Fibroblast of pulmonary artery (primary cell): ENCODE measurements around the gene TAGLN2.

ENCODE experiments used
- DNase-seq: peaks from one replicate; pipeline ENCODE4 v3.0.0-alpha.2; 2010; ENCODE audit warnings: low read depth
- H3K4me3 ChIP-seq: replicated peaks from 2 replicates; pipeline ENCODE4 v1.5.1; 2011; ENCODE audit warnings: low read depth, mild to moderate bottlenecking, control low read depth, low read length, moderate library complexity
- TF ChIP-seq, protein P1 (sequence below): IDR thresholded peaks from 2 replicates; pipeline ENCODE4 v1.5.1; 2011; ENCODE audit warnings: mild to moderate bottlenecking, control low read depth, low read length, inconsistent platforms; ENCODE audit errors: missing control alignments

TAGLN2 gene

DNA sequence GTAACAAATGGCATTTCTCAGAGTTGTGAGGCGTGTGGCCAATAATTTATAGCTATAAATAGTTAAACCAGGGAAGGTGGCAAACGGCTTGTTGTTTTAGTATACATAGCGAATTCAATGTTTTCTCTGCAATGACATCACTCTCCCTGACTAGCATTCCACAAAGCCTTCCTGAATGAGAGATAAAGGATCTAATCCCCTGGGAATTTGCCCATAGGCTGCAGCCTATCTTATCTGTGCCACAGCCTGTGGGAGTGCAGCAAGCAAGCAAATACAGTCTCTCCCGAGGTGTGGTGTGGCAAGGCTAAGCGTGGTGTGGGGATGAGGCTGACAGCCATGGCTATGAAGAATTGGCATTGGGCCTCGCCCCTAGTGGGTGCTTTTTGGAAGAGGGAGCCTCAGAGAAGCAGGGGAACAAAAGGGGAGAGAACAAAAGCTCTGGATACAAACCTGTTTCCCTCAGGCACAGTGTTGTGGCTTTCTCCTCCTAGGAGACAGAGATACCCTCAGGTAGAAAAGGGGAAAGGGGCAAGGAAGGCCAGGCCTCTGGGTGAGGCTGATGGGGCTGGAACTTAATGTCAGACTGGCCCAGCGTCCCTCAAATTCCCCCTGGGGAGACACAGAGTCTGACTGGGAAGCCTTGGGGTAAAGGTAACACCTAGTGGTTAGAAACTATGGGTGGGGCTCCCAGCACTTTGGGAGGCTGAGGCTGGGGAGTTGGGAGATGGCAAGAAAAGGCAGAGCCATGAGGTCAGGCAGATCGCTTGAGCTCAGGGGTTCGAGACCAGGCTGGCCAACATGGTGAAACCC, 8.9 kb downstream of the TAGLN2 start:
- no peak overlapping the region for H3K4me3 ChIP-seq
- DNase-seq, result peak; percentile 91

DNA sequence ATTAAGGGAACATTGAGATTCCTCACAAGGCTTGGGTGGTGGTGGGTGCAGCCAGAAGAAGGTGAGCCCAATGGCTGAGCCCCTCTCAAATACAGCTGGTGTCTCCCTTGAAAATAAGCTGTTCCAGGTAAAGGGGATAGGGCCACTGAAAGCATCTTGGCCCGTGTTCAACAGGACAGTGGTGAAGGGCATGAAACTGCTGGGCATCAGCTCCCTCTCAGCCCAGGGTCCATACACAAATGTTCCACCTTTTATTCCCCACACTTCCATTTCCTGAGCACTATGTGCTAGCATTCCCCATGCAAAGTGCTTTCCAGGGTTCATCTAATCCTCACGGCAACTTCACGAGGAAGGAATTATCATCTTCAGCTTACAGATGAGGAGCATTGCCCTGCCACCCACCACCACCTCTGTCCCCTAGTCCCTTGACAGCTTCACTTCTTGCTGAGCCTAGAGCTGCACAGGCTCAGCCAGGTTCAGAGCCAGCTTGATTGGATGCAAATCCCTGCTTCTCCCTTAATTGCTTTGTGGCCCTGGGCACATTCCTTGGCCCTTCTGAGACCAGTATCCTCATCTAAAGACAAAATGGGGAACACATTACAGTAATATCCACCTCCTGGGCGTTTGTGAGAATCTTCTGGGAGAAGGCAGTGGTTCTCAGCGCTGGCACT, 9.6 kb downstream of the TAGLN2 start:
- H3K4me3 ChIP-seq, result no peak overlapping the region
- TF ChIP-seq, protein P1, sequence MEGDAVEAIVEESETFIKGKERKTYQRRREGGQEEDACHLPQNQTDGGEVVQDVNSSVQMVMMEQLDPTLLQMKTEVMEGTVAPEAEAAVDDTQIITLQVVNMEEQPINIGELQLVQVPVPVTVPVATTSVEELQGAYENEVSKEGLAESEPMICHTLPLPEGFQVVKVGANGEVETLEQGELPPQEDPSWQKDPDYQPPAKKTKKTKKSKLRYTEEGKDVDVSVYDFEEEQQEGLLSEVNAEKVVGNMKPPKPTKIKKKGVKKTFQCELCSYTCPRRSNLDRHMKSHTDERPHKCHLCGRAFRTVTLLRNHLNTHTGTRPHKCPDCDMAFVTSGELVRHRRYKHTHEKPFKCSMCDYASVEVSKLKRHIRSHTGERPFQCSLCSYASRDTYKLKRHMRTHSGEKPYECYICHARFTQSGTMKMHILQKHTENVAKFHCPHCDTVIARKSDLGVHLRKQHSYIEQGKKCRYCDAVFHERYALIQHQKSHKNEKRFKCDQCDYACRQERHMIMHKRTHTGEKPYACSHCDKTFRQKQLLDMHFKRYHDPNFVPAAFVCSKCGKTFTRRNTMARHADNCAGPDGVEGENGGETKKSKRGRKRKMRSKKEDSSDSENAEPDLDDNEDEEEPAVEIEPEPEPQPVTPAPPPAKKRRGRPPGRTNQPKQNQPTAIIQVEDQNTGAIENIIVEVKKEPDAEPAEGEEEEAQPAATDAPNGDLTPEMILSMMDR, result no peak
- DNase-seq, result no peak

More for the DNA sequence above, 8.9 kb downstream of the TAGLN2 start:
- TF ChIP-seq, protein P1, result no peak

DNA sequence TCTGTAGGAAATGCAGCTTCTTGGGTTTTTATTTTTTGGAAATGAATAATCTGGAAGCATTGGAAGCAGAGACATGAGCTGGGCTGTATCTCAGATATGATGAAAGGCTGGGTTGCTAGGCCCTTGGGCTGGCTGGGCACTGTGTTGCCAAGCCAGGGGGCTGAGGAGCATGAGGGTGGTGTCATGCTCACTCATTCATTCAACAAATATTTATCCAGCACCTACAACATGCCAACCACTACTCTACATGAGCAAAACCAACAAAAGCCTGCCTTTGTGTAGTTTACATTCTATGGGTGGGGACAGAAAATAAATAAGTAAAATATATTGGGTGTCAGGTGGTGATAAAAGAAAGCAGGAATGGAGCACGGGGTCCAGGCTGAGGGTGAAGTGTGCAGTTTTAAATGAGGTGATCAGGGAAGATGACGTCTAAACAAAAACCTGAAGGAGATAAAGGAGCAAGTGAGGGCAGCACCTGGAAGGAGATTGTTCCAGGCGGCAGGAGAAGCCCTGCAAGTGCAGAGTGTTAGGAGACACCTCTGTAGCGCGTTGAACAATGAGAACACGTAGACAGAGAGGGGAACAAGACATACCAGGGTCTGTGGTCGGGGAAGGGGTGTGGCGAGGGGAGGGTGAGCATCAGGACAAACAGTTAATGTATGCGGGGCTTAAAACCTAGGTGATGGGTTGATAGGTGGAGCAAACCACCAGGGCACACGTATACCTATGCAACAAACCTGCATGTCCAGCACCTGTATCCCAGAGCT, 10.9 kb downstream of the TAGLN2 start:
- DNase-seq, result no peak
- TF ChIP-seq, protein P1, result no peak
- no peak overlapping the region for H3K4me3 ChIP-seq

DNA sequence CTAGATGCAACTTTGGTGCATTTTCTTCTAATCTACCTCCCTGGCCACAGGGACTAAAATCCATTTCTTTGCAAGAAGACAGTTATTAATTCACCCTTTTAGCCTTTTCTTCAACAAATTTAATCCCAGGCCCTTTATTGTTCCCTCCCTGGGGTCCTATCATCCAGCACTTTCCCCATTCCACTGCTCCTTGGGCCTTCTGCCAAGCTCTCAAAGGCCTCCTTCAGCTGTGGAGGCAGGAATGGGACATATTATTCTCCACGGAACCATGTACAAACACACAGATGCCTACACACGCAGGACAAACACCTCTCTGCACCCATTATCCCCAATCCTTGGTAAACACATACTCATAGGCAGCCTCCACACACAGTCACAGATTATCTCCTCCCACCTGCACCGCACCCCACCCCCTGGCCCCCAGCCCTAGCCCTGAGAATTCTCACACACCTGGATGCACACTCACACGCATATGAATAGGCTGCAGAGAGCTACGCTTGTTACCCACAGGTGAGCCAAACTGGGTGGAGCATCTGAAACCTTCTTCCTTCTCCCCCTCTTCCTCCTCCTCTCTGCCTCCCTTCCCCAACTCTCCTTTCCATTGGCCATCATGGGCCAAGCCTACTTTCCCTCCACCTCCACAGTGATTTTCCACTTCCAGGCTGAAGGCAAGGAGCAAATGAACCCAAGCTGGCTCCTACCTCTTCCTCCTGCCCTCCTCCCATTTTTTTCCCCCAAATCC, 11.7 kb downstream of the TAGLN2 start:
- TF ChIP-seq, protein P1, result no peak
- H3K4me3 ChIP-seq, result no peak overlapping the region
- DNase-seq, result no peak

DNA sequence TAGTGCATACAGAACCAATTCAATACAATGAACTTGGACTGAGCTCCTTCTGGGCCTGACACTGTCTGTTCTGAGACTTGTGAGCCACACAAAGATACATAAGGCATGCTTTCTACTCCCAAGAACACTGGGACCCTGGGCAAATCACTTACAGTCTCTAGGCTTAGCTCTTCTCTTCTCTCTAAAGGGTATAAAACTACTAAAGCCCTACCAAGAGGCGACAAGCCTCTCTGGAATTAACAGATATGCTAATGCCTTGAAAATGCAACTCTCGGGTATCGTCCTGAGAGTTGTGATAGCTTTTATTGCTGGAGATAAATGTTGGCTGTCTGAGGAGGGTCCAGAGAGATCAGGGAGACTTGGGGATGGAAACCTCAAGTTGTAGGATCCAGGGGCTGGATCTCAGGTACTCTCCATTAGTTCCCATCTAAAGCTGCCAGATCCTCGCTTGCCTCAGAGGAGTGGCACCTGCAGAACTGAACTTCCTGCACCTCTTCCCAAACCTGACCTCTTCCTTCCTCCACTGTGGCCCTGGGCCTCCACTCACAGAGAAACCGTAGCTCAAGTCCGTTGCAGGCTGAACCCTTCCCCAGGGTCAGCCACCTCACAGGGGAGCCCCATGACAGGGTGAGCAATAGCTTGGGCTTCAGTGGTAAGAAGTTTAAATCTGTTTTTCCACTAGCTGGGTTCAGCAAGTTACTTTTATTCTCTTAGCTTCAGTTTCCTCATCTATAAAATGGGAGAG, 13.8 kb downstream of the TAGLN2 start:
- DNase-seq, result no peak
- H3K4me3 ChIP-seq, result no peak overlapping the region
- TF ChIP-seq, protein P1, result no peak
